Liver (tissue), 3 donors: ENCODE measurements around the gene UMAD1.

Experiments
- FOXA1 ChIP-seq: IDR thresholded peaks from 2 replicates; pipeline ENCODE4 v1.6.1; 2016; ENCODE audit warnings: antibody characterized with exemption
- FOXA2 ChIP-seq: IDR thresholded peaks from 2 replicates; pipeline ENCODE4 v1.6.1; 2016; ENCODE audit warnings: antibody characterized with exemption
- GABPA ChIP-seq, 2 donors: IDR thresholded peaks in 1 of 2; conservative IDR thresholded peaks in 1 of 2; 2 replicates each; pipeline ENCODE4 v1.6.1; 2016; ENCODE audit warnings: antibody characterized with exemption in 2 of 2, mild to moderate bottlenecking in 1 of 2, moderate library complexity in 1 of 2
- JUND ChIP-seq, 2 donors: IDR thresholded peaks; 2 replicates each; pipeline ENCODE4 v1.6.1; 2016; ENCODE audit warnings: antibody characterized with exemption in 2 of 2
- RAD21 ChIP-seq, 2 donors: IDR thresholded peaks; 2 replicates each; pipeline ENCODE4 v1.6.1; 2016; ENCODE audit warnings: antibody characterized with exemption in 2 of 2, mild to moderate bottlenecking in 2 of 2
- TF ChIP-seq, protein P1 (sequence below): fragments of 150-350 bp; IDR thresholded peaks from 2 replicates; pipeline ENCODE4 v1.5.1; 2017; ENCODE audit warnings: improper control_type of control experiment, low read depth, low read length; ENCODE audit not compliant: missing input control
- TF ChIP-seq, protein P2 (sequence below): IDR thresholded peaks from 2 replicates; pipeline ENCODE4 v1.6.1; 2016; ENCODE audit warnings: antibody characterized with exemption
- TF ChIP-seq, protein P3 (sequence below): IDR thresholded peaks from 2 replicates; pipeline ENCODE4 v1.6.1; 2016; ENCODE audit warnings: antibody characterized with exemption, mild to moderate bottlenecking
- donor health status: healthy.
- donor health status: healthy.

DNA sequence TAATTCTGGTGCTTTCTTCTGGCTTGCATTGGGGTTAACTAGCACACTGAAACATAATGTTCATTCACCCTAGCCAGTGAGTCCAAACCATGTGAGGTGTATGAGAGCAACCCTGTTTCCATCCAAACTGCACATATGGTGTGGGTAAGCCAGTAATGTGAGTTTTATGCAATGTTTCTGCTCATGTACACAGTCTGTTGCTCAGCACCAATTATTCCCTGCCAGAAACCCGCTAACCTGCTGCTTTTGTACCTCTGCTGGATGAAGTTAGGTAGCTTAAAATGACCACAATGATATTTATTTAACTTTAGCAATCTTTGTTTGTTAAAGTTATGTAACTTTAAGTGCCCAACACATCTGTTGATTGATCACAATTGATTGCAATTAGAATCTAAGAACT lies 171.6 kb downstream of the UMAD1 start:
- TF ChIP-seq, protein P1, sequence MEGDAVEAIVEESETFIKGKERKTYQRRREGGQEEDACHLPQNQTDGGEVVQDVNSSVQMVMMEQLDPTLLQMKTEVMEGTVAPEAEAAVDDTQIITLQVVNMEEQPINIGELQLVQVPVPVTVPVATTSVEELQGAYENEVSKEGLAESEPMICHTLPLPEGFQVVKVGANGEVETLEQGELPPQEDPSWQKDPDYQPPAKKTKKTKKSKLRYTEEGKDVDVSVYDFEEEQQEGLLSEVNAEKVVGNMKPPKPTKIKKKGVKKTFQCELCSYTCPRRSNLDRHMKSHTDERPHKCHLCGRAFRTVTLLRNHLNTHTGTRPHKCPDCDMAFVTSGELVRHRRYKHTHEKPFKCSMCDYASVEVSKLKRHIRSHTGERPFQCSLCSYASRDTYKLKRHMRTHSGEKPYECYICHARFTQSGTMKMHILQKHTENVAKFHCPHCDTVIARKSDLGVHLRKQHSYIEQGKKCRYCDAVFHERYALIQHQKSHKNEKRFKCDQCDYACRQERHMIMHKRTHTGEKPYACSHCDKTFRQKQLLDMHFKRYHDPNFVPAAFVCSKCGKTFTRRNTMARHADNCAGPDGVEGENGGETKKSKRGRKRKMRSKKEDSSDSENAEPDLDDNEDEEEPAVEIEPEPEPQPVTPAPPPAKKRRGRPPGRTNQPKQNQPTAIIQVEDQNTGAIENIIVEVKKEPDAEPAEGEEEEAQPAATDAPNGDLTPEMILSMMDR = no peak
- TF ChIP-seq, protein P2, sequence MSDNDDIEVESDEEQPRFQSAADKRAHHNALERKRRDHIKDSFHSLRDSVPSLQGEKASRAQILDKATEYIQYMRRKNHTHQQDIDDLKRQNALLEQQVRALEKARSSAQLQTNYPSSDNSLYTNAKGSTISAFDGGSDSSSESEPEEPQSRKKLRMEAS = no peak
- TF ChIP-seq, protein P3, sequence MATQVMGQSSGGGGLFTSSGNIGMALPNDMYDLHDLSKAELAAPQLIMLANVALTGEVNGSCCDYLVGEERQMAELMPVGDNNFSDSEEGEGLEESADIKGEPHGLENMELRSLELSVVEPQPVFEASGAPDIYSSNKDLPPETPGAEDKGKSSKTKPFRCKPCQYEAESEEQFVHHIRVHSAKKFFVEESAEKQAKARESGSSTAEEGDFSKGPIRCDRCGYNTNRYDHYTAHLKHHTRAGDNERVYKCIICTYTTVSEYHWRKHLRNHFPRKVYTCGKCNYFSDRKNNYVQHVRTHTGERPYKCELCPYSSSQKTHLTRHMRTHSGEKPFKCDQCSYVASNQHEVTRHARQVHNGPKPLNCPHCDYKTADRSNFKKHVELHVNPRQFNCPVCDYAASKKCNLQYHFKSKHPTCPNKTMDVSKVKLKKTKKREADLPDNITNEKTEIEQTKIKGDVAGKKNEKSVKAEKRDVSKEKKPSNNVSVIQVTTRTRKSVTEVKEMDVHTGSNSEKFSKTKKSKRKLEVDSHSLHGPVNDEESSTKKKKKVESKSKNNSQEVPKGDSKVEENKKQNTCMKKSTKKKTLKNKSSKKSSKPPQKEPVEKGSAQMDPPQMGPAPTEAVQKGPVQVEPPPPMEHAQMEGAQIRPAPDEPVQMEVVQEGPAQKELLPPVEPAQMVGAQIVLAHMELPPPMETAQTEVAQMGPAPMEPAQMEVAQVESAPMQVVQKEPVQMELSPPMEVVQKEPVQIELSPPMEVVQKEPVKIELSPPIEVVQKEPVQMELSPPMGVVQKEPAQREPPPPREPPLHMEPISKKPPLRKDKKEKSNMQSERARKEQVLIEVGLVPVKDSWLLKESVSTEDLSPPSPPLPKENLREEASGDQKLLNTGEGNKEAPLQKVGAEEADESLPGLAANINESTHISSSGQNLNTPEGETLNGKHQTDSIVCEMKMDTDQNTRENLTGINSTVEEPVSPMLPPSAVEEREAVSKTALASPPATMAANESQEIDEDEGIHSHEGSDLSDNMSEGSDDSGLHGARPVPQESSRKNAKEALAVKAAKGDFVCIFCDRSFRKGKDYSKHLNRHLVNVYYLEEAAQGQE = no peak
- peak in 1 of 2 donors; percentile 44 for TF ChIP-seq JUND (IDR thresholded peaks at IDR 0.05)
- peak; percentile 68 for TF ChIP-seq FOXA2
- peak; percentile 45 to 49 for TF ChIP-seq RAD21 (IDR thresholded peaks at IDR 0.05)
- no peak for TF ChIP-seq GABPA (IDR thresholded peaks at IDR 0.05 in 1 of 2, conservative IDR thresholded peaks at IDR 0.05 in 1 of 2)
- peak; percentile 41 for TF ChIP-seq FOXA1
